SH-SY5Y (cell line): ENCODE measurements around the gene ACER3.

Source experiments
- GATA2 ChIP-seq: IDR thresholded peaks from 2 replicates; pipeline ENCODE4 v1.6.1; 2011; ENCODE audit warnings: mild to moderate bottlenecking, low read depth, low read length
- GATA3 ChIP-seq: IDR thresholded peaks from 2 replicates; pipeline ENCODE4 v1.6.1; 2011; ENCODE audit warnings: low read depth, mild to moderate bottlenecking, low read length, moderate library complexity

ACER3 gene

DNA sequence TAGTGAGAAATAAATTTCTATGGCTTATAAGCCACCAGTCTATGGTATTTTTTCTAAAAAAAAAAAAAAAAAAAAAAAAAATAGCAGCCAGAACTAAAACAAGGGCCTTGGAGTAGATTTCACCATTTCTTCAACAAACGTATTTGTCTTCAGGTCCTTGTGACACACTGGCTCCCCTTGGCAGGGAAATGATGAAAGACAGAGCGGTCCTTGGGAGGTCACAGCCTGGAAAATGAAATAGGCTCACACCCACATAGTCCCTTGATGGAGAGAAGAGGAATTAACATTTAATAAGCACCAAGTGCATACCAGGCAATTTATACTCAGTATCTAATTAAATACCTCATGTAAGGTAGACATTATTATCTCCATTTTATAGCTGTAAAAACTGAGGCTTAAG, 25.7 kb upstream of the ACER3 start:
- TF ChIP-seq GATA2 (no peak), GATA3 (no peak)

DNA sequence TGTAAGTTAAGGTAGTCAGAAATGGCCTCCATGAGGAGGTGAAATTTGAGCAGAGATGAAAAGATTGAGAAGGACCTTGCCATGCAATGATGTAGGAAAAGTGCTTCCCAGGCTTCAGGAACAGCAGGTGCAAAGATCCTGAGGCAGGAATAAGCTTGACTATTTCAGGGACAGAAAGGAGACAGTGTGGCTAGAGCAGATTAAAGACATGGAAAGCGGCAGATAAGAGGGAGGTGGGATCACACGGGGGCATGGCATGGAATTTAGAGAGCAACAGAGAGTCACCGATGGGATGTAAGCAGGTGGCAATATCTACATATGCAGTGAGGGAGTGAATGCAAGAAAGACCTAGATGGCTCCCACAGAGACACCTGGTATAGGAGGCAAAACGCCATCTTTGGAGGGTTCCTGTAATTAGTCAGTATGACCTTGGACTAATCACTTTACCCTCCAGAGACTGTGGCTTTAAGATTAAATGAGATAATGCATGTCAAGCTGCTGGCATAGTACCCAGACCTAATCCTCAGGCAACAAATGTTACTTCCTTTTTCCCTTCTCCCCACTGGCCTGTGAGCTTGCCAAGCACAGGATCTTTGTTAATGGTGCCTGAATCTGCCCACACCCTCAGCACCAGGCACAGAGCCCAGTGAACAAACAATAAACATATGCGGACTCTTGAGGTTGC, 24.6 kb upstream of the ACER3 start:
- TF ChIP-seq GATA3 (no peak), GATA2 (no peak)

DNA sequence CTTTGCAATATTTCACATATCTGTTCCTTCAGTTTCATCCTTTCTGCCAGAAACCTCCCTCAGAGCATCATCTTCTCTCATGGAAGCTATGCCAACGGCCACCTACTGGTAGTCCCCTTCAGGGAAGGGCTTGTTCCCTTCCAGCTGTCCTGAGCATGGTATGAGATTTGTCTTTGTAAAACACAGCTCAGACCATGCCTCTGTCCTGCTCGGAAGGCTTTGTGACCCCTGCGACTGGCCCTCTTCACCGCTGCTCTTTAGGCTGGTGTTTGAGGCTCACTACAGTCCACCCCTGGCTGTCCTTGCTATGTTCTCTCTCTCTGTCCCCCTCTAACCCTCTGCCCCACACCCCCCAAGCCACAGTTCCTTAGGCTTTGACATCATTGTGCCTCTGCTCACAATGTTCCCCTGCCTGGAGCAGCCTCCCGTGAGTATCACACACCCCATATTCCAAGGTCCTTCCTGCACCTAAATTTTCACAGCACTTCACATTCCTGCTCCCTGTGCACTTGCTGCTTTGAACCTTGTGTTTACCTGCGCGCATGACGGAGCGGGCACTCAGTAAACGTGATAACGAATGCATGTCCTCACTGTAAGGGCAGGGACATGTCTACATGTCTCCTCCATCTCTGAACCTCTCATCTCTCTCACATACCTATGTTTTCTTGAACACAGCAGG, 24.0 kb upstream of the ACER3 start:
- TF ChIP-seq GATA2 (no peak), GATA3 (no peak)

DNA sequence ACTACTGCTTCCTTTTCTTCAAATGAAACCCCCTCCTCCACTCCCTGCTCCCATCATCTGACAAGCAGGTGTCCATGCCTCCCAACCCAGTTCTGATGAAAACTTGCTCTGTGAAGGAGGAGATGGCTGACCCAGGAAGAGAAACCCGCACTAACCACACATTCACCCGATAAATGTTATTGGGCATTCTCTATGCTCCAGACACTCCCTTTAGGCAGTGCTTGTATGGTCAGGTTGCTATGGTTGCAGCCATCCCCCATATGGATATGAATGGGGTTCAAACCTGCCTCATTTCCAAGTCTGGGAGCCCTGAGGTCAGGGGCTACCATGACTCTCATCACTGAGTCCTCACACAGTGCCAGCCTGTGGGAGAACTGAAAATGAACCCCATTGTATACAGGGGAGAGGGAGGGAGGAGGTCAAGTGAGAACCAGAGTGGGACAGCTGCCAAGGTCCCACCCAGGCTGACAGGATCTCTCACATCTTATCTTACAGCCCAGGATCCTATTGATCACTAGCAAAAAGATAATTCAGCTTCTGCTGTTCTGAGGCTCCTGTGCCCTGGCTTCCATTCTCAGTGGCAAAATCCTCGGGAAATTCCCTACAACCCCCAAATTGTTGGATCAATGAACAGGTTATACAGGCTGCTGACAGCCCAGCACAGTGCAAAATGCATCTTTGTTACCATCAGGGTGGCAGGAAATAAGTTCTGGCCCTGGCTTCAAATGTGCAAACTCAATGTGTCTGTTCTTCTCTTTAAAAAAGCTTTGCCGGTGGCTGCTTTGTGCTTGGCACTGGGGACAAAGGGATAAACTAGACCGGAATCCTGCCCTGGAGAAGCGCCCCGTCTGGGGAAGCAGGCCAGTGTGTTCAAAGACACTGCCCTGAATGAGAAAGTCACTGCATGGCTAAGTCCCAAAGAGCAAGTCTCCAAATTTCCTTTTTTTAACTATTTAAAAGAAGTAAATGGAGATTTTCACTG, 22.7 kb upstream of the ACER3 start:
- no peak for TF ChIP-seq GATA3
- TF ChIP-seq GATA2, result no peak

DNA sequence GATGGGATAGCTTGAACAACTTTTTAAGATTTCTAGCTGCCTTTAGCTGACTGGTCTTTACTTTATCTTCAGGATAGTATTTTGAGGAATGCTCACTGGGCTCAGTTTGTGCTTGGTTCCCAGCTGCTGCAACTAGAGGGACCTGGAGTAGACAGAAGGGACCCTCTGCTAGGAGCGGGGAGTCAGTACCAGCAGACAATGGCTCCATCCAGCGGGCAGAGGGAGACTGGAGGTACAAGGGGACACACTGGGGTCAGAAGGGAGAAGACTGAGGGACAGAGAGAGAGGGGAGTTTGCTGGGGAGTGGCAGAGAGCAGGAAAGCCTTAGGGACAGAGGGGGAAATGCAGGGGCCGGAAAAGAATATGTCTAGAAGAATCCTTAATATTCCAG, 22.0 kb upstream of the ACER3 start:
- TF ChIP-seq GATA2, result no peak
- no peak for TF ChIP-seq GATA3

DNA sequence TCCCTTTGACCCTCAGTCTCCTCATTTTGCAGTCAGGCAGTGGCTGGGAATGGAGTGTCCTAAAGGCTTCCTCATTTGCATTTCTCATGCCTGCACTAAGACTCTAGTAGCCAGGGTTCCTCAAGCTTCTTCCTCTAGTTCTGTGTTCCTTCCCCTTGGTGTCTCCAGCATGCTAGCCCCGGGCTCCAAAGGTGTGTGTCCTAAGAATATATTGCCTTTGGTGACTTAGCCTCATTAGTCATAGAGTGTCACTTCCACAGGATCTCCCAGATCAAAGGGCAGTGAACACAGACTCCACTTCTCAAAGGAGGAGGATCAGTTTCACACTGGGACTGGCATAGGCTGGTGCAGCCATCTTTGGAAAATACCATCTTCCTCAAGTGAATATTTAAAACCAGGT, 21.4 kb upstream of the ACER3 start:
- no peak for TF ChIP-seq GATA2
- TF ChIP-seq GATA3, result no peak

DNA sequence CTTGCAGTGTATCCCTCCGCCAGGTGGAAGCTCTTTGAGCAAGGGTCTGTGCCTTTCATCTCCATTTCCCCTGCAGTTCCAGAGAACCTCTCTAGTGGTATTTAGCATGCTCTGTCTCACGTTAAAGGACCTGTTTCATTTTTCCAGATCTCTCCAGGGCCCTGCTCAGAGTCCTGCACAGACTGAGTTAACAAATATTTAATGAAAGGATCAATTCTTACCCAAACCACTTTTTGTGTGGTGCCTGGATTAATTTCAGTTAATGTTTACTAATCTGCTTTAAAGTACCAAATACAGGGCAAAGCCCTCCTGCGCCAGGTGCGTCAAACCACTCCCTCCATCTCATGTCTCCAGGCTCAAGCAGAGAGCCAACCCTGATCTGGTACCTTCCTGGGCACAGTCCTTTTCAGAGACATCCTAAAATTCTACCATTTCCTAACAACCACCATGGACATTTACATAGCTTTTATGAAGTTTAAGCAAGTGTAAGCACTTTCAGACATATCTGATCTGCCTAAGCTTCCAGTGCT, 18.7 kb upstream of the ACER3 start:
- TF ChIP-seq GATA3 (no peak), GATA2 (no peak)

DNA sequence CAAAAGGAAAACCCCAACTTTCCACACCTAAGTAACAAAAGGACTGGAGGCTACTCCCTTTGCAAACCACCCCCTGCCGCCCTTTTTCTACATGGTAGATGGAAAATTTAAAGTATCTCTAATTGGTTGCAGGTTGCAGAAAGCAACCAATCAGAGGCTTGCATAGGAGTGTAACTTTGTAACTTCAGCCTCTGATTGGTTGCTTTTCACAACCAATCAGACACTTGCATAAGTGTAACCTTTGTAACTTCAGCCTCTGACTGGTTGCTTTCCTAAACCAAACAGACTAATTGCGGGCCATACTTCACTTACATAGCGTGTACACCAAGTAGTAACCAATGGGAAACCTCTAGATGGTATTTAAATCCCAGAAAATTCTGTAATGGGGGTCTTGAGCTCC, 16.8 kb upstream of the ACER3 start:
- TF ChIP-seq GATA2 (no peak), GATA3 (no peak)

DNA sequence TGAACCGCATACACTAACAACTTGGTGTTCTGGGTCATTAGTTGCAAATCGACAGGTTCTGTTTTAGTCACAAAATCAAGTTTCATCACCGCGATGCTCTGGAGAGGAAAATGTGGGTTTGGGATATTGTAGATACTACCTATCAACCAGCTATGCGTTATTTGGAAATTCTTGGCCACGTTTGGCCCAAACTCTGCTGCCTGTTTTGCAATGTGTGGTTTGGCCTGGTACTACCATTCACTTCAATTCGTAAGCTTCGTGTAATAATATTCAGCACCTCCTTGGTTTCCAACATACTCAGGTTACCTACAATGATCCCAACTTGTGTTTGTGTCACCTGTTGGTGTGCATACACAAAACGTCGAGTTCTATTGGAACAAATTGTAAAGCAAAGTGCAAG, 16.2 kb upstream of the ACER3 start:
- TF ChIP-seq GATA2, result no peak
- TF ChIP-seq GATA3, result no peak

DNA sequence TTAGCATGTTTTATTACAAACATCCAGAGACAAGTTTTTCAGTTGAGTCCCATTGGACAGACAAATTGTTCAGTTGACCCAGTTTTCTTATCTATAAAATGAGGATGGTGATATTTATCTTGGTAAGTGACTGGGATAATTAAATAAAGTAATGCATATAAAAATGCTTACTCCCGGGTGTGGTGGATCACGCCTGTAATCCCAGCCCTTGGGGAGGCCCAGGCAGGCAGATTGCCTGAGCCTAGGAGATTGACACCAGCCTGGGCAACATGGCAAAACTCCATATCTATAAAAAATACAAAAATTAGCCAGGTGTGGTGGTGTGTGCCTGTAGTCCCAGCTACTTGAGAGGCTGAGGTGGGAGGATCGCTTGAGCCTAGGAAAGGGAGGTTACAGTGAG, 15.6 kb upstream of the ACER3 start:
- TF ChIP-seq GATA3 (no peak), GATA2 (no peak)

DNA sequence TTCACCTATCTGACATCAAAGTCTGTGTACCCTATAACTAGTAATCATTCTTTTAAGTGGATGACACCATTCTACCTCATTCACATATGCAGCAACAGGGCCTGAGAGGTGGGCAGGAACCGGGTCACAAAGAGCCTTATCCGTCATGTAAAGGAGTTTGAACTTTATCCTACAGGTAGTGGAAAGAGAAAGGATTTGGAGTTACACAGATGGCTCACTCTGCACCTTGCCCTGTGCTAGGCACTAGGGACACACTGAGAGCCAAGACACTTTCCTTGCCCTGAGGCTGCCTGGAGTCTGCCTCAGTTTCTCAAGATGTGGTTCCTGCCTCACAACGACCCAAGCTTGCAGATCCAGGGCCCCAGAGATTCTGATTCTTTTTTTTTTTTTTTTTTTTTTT, 14.3 kb upstream of the ACER3 start:
- TF ChIP-seq GATA3, result no peak
- no peak for TF ChIP-seq GATA2

DNA sequence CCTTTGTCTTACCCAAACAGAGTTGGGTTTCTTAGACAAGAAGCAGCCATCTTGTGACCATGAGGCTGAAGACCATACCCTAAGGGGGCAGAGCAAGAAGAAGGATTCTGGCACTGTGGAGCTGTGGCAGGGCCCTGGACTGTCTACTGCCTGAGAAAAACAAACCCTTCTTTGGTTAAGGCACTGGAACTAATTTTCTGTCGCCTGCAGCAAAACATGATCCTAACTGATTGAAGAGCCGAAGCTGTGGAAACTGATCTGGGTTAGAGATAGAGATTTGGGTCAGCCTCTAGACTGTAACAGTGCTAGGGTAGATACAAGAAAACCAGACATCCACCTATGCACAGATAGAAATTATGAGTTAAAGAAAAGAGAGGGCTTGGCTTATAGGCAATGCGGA, 11.3 kb upstream of the ACER3 start:
- TF ChIP-seq GATA2, result peak; percentile 80
- TF ChIP-seq GATA3, result peak; percentile 66

DNA sequence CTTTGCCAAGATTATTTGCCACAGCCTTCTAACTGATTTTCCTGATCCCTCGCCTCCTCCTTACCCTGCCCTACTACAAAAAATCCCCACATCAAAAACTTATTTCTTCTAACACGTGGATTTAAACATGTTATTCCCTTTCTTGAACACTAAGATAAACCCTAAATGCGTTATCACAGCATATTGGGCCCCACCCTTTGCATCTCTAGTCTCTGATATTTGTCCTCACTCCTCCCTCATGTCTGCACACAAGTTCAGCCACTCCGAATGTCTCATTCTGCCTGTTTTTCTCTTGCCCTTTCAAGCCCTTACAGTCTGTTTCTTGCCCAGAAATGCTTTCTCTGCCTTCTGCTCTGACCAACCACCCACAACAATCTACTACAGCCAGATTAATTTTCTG, 10.6 kb upstream of the ACER3 start:
- TF ChIP-seq GATA3, result no peak
- no peak for TF ChIP-seq GATA2

DNA sequence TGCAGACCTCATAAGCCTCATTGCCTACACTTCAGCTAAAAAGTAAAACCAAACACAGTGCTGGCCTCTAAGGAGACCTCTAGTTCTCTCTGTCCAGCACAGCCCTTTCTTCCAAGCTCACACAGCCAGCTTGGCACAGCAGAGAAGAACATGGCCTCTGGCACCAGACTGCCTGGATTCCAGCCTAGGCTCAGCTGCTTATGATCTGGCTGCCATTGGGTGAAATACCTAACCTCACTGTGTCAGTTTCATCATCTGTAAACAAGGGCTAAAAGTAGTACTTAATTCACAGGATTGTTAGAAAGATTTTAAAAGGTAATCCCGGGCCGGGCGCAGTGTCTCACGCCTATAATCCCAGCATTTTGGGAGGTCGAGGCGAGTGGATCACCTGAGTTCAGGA, 9.9 kb upstream of the ACER3 start:
- TF ChIP-seq GATA2 (no peak), GATA3 (no peak)

DNA sequence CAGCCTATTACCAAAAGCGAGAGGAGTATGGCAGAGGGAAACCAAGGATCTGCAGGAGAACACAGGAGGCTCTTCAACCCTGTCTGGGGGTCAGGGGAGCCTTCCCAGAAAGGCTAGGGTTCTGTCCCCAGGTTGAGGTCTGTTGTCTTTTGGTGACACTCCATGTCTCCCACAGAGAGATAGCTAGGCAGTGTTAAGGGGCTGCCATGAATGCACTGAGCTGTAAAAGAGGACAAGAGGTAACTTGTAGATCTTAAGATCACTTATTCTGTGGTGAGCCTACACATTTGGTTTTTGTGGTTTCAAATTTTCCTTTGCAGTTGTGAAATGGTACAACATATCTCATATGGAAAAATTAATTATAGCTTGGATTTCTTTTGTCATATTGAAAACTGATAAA, 6.0 kb upstream of the ACER3 start:
- TF ChIP-seq GATA3, result no peak
- no peak for TF ChIP-seq GATA2
